ENCODE measurements around the gene HERC2.
"Not testable (repeated sequence)": the region's sequence is repeated elsewhere in the genome, so short reads cannot be mapped to it uniquely, and the experiment has no call there.

Gene HERC2

DNA sequence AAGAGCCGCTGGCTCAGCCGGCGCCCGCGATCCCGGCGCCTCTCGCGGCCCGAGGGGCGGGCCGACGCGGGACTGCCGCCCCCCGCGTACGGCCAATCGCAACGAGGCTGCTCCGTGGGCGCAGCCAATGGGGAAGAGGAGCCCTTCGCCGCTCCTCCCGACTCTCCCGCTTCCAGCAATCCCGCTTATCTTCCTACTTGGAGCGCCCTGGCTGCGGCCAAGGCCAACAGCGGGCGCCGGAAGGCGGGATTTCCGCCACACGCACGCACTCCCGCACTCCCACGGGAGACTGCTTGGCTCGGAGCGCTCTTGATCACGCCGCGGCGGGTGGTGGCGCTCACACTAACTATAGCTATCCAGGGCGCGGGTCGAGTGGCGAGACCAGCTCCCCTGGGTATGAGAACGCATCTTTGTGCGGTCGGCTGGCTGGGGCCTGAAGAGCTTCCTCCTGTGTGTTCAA is at the start of gene HERC2:
Gene HERC2 (minus strand): TSS at position 51 of the 460 bp plus-strand sequence. CDS start 746 bp downstream, outside the sequence.
- not testable (repeated sequence) for DNase-seq

- DNase-seq = not testable (repeated sequence)
Observed at GRCh38 chr15:28365502-28365901, 43.5 kb upstream of the HERC2 start.

- not testable (repeated sequence) for DNase-seq
Observed at GRCh38 chr15:28357984-28358383, 36.0 kb upstream of the HERC2 start, which contains the start of gene GOLGA6L24. GOLGA6L24 (minus strand) TSS chr15:28358084; CDS start chr15:28358023, 61 bp downstream.

DNA sequence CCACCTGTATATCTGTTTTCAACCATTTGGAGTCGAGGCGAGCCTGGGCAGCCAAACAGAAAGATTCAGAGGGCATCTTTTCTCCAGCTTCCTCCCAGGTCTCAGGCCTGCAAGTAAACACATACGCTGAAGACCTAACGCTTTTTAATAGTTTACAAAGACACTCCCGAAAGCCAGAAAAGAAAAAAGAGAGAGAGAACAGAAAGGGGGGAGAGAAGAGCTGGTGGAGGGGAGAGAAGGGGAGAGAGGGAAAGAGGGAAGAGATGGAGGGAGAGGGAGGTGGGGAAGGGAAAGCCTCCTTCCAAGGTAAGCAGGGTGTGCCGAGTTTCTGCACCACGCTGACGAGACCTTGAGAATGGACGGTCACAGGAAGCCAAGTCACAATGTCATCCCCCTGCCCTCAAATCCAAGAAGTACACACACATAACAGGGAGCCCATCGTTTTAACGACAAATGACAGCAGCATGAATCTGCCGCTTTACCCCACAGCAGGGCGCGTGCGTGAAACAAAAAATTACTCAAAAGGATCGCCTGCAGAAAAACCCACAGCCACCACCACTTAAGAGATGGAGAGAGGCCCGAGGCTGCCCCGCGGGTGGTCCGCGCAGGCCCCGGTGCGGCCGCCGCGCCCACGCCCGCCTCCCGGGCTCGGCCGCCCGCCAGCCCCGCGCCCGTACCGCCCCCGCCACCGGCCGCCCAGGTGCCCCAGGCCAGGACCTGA is 461 bp downstream of the HERC2 start:
- not testable (repeated sequence) for DNase-seq

GRCh38 chr15:28319725-28320124 is 2.3 kb downstream of the HERC2 start:
- DNase-seq = not testable (repeated sequence)

- not testable (repeated sequence) for DNase-seq
Observed at GRCh38 chr15:28318828-28319227, 3.2 kb downstream of the HERC2 start.

GRCh38 chr15:28318122-28318521 is 3.9 kb downstream of the HERC2 start:
- DNase-seq = not testable (repeated sequence)

- not testable (repeated sequence) for DNase-seq
Observed at GRCh38 chr15:28316958-28317357, 5.0 kb downstream of the HERC2 start.

- not testable (repeated sequence) for DNase-seq
Observed at GRCh38 chr15:28310454-28310853, 11.5 kb downstream of the HERC2 start.

DNA sequence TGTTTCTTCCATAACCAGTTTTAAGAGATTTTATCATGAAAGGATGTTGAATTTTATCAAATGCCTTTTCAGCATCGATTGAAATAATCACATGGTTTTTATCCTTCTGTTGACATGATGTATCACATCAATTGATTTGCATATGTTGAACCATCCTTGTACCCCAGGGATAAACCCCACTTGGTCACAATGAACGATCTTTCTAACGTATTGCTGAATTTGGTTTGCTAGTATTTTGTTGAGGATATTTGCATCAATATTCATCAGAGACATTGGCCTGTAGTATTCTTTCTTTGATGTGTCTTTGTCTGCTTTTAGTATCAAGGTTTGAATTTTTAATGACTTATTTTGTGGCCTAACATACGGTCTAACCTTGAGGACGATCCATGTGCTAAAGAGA is 13.3 kb downstream of the HERC2 start:
- not testable (repeated sequence) for DNase-seq

DNA sequence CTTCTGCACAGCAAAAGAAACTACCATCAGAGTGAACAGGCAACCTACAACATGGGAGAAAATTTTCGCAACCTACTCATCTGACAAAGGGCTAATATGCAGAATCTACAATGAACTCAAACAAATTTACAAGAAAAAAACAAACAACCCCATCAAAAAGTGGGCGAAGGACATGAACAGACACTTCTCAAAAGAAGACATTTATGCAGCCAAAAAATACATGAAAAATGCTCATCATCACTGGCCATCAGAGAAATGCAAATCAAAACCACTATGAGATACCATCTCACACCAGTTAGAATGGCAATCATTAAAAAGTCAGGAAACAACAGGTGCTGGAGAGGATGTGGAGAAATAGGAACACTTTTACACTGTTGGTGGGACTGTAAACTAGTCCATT is 16.3 kb downstream of the HERC2 start:
- DNase-seq = not testable (repeated sequence)

DNA sequence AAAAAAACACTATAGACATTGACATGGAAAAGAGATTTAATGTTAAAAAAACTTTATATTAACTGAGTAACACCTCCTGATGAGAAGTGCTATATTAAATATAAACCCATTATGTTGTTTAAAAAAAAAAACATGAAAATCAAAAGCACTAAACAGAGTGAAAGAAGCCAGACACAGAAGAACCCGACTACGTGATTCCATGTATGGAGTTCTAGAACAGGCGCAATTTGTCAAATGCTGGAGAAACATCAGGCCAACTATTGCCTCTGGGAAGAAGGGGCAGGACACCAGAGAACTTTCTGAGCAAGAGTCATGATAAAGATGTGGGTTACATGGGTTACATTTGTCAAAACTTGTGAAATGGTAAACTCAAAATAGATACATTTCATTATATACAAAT is 24.5 kb downstream of the HERC2 start:
- not testable (repeated sequence) for DNase-seq

DNA sequence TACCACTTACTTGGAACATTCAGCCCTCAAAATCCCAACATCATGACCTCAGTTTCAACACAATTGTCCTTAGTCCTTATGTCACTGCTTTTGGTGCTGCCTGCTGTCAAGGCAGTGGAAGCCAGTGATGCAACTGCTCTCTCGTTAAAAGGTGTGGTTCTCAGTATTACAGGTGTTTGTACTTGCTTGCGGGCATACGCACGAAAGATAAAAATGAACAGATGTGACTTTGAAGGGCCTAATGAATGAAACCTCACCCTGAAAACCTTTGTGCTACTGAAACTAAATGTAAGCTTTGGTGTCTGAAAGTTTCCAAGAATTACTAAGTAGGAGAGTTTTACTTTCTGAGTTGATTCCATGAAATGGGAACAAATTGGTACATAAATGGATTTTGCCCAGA is 25.2 kb downstream of the HERC2 start:
- DNase-seq = not testable (repeated sequence)

DNA sequence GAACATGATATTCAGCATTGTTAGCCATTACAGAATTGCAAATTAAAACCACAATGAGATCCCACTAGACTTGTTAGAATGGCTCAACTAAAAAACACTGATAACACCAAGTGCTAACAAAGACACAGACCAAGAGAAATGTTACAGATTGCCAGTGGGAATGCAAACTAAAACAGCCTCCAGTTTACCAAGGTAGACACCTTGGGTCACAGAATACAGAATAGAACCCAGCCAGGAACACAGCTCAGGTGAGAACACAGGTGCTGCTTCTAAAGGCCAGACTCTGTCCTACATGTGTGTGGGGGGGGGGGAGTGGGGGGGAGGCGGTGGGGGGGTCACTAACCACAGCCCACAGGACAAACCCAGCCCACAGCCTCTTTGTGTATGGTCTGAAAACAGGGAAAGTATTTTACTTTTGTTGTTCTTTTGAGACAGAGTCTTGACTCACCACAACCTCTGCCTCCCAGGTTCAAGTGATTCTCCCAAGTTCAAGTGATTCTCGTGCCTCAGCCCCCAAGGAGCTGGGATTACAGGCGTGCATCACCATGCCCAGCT is 26.9 kb downstream of the HERC2 start:
- not testable (repeated sequence) for DNase-seq

- not testable (repeated sequence) for DNase-seq
Observed at GRCh38 chr15:28294560-28294959, 27.4 kb downstream of the HERC2 start.

DNA sequence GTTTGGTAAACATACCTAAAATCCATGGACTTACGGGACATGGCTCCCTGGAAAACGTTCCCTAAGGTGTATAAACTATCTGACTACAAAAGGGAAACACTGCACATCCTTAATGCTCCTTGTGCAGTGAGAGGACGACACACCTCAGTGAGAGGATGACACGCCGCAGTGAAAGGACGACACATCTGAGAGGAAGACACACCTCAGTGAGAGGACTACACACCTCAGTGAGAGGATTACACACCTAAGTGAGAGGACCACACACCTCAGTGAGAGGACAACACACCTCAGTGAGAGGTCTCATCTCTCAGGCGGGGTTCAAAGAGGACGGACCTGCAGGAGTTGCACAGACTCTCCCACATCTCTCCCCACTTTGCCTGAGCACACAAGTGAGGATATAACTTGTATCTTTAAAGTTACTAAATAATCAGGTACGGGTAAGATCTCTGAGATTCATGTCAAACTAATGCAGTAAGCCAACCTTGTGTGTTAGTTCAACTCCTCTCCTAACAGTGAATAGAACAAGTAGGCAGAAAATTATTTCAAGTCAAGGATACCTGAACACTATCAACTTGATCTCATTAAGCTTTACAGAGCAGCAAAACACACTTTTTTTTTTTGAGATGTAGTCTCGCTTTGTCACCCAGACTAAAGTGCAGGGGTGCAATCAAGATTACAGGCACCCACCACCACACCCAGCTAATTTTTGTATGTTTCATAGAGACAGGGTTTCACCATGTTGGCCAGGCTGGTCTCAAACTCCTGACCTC is 32.1 kb downstream of the HERC2 start:
- DNase-seq = no peak

DNA sequence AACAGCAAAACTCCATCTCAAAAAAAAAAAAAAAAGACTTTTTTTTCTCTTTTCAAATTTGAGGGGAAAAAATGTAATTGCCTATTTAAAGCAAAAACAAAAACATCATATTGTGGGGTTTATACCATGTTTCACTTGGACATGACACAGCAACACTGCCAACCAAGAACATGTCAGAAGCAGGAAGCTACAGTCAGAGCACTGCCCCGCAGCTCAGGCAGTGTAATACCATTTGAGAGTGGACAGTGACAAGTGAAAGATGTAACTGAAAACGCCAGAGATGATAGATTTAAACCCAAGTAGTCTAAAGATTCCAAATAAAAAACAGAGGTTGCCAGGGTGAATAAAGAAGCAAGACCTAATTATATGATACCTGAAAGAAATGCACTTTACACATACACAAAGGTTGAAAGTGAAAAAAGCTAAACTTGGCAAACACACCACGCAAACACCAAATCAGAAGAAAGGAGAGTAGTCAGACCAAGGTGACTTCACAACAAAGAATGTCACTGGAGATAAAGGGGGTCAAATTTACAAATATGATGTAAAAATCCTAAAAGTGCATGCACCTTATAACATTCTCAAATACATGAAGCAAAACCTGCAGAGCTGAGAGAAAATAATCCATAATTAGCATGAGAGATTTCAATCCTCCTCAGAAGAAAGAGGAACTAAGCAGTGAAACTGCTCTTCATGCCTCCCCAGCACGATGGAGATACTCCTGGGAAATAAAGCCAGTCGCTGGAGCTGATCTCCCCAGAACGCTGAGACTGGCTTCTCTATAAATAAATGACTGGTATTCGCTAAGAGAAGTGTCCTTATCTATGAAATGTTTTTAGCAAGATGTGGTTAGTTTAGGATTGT is 32.9 kb downstream of the HERC2 start:
- DNase-seq = not testable (repeated sequence)

- DNase-seq = not testable (repeated sequence)
Observed at GRCh38 chr15:28286659-28287058, 35.3 kb downstream of the HERC2 start.

- no peak for DNase-seq
Observed at GRCh38 chr15:28286031-28286430, 35.9 kb downstream of the HERC2 start.

DNA sequence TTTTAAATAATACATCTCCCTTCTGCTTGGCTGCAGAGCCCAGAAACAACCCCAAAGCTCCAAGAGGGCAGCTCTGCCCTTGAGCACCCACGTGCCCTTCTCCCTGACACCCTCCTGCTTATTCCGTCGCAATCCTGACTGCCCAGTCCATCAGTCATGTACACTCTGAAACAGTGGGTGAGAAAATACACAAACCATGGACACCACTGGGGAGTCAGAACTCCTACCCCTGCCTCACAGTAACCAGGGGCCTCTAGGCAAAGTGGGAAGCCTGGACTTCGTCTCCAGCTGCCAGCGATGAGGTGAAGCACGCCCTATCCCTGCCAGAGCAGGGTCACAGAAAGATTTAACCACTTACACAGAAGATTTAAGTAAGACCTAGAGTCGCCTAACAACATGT is 40.1 kb downstream of the HERC2 start:
- DNase-seq = no peak

GRCh38 chr15:28274635-28275034 is 47.3 kb downstream of the HERC2 start:
- no peak for DNase-seq

GRCh38 chr15:28273873-28274610 is 47.9 kb downstream of the HERC2 start:
- DNase-seq = no peak
